Measurements from ENCODE around the gene NKX6-2.

GRCh38 chr10:132804287-132804686, 18.3 kb upstream of the NKX6-2 start:
- TF ChIP-seq POLR2A (IDR thresholded peaks at IDR 0.05; ENCODE audit: low read depth, low read length) (no peak), RFX5 (IDR thresholded peaks at IDR 0.05; ENCODE audit: low read depth, low read length) (no peak)

Measured in GM12878 (cell line).